ENCODE data around the gene NFYC.
"Not testable (repeated sequence)": the region's sequence is repeated elsewhere in the genome, so short reads cannot be mapped to it uniquely, and the experiment has no call there.

NFYC gene

GRCh38 chr1:40665335-40666171, 26.0 kb upstream of the NFYC start, which contains the start of gene RIMS3:
Gene RIMS3 (minus strand): TSS chr1:40665682. CDS start chr1:40641925, 23,757 bp downstream.
- DNase-seq, result peak; percentile 91

- peak; percentile 88 for DNase-seq
These were observed 22.6 kb upstream of the NFYC start for GRCh38 chr1:40668769-40669525.

- no peak for DNase-seq
These were observed 18.1 kb upstream of the NFYC start for GRCh38 chr1:40673452-40673851.

- no peak for DNase-seq
These were observed 15.0 kb upstream of the NFYC start for GRCh38 chr1:40676501-40676900.

GRCh38 chr1:40679165-40679953, 12.1 kb upstream of the NFYC start:
- DNase-seq, result no peak

- no peak for DNase-seq
These were observed 6.8 kb upstream of the NFYC start for GRCh38 chr1:40684669-40685068.

- DNase-seq, result no peak
These were observed 4.4 kb upstream of the NFYC start for GRCh38 chr1:40687059-40687458.

- DNase-seq, result no peak
These were observed 3.8 kb upstream of the NFYC start for GRCh38 chr1:40687661-40688060.

- DNase-seq, result no peak
These were observed 1.8 kb upstream of the NFYC start for GRCh38 chr1:40689737-40690136.

GRCh38 chr1:40690771-40691537, 550 bp upstream of the NFYC start:
- DNase-seq, result no peak

- no peak for DNase-seq
These were observed 958 bp downstream of the NFYC start for GRCh38 chr1:40692429-40692895.

- DNase-seq, result no peak
These were observed 1.9 kb downstream of the NFYC start for GRCh38 chr1:40693425-40693824.

GRCh38 chr1:40694353-40694874, 2.9 kb downstream of the NFYC start:
- DNase-seq, result no peak

GRCh38 chr1:40696294-40696693, 4.8 kb downstream of the NFYC start:
- DNase-seq, result no peak

- no peak for DNase-seq
These were observed 5.9 kb downstream of the NFYC start for GRCh38 chr1:40697436-40697835.

- DNase-seq, result no peak
These were observed 8.3 kb downstream of the NFYC start for GRCh38 chr1:40699787-40700186.

GRCh38 chr1:40701684-40702083, 10.2 kb downstream of the NFYC start:
- DNase-seq, result no peak

GRCh38 chr1:40702810-40703209, 11.3 kb downstream of the NFYC start:
- DNase-seq, result not testable (repeated sequence)

GRCh38 chr1:40703316-40703715, 11.8 kb downstream of the NFYC start:
- DNase-seq, result no peak

- DNase-seq, result no peak
These were observed 13.6 kb downstream of the NFYC start for GRCh38 chr1:40704817-40705733.

GRCh38 chr1:40706626-40707025, 15.1 kb downstream of the NFYC start:
- no peak for DNase-seq
